HEK293 (cell line): ENCODE data around the gene POGZ.

Source experiments
- CTCF ChIA-PET: fragments of 350-600 bp; formaldehyde crosslinking; extraction: SDS; loops from one replicate; lab custom pipeline; 2021; ENCODE audit warnings: antibody characterized with exemption; lab: Yijun Ruan, JAX
- POLR2A ChIA-PET: fragments of 300-600 bp; formaldehyde crosslinking; extraction: SDS; loops from one replicate; lab custom pipeline; 2020; ENCODE audit warnings: antibody characterized with exemption, inconsistent platforms; lab: Yijun Ruan, JAX
- H3K27ac ChIP-seq: fragments of 200-500 bp; sonication (Bioruptor generic); 2 replicates; pipeline ENCODE4 v1.5.1; 2014; ENCODE audit warnings: low read depth, low read length, control low read depth, inconsistent platforms; ENCODE audit errors: extremely low read depth
- H3K36me3 ChIP-seq, 2 experiments: fragments of 200-500 bp in 1 of 2; sonication (Bioruptor generic) in 1 of 2; 1 replicate in 1 of 2; 2 replicates in 1 of 2; pipeline ENCODE4 v1.5.1; 2014 to 2017; ENCODE audit warnings: inconsistent platforms in 2 of 2, low read length in 2 of 2; ENCODE audit not compliant: control insufficient read depth in 2 of 2, insufficient read depth in 1 of 2
- H3K4me1 ChIP-seq: fragments of 200-500 bp; sonication (Bioruptor generic); 2 replicates; pipeline ENCODE4 v1.5.1; 2014; ENCODE audit warnings: mild to moderate bottlenecking, low read length, inconsistent platforms; ENCODE audit not compliant: control insufficient read depth, insufficient read depth
- H3K4me3 ChIP-seq: 2 replicates; pipeline ENCODE4 v1.5.1; 2011; ENCODE audit warnings: low read depth, mild to moderate bottlenecking, control low read depth, low read length, moderate library complexity
- H3K9me3 ChIP-seq: fragments of 200-500 bp; sonication (Bioruptor generic); 2 replicates; pipeline ENCODE4 v1.5.1; 2014; ENCODE audit warnings: low read depth, low read length, inconsistent platforms; ENCODE audit not compliant: control insufficient read depth, insufficient read depth
- KLF8 ChIP-seq: fragments of 450-650 bp; formaldehyde crosslinking; IDR thresholded peaks from 2 replicates; pipeline ENCODE4 v1.5.1; 2016; ENCODE audit warnings: missing biosample characterization, missing genetic modification characterization
- OSR2 ChIP-seq: fragments of 450-650 bp; formaldehyde crosslinking; IDR thresholded peaks from 2 replicates; pipeline ENCODE4 v1.5.1; 2016; ENCODE audit warnings: missing biosample characterization, missing genetic modification characterization
- PRDM2 ChIP-seq: fragments of 450-650 bp; formaldehyde crosslinking; IDR thresholded peaks from 2 replicates; pipeline ENCODE4 v1.5.1; 2016; ENCODE audit warnings: missing biosample characterization, missing genetic modification characterization, borderline replicate concordance
- PRDM4 ChIP-seq: fragments of 450-650 bp; formaldehyde crosslinking; IDR thresholded peaks from 2 replicates; pipeline ENCODE4 v1.5.1; 2017; ENCODE audit warnings: missing biosample characterization, missing genetic modification characterization
- SP2 ChIP-seq: fragments of 450-650 bp; formaldehyde crosslinking; IDR thresholded peaks from 2 replicates; pipeline ENCODE4 v1.5.1; 2016; ENCODE audit warnings: missing biosample characterization, missing genetic modification characterization
- ZBTB10 ChIP-seq: fragments of 450-650 bp; formaldehyde crosslinking; IDR thresholded peaks from 2 replicates; pipeline ENCODE4 v1.5.1; 2016; ENCODE audit warnings: missing biosample characterization, missing genetic modification characterization
- ZBTB7A ChIP-seq: fragments of 450-650 bp; formaldehyde crosslinking; IDR thresholded peaks from 2 replicates; pipeline ENCODE4 v1.5.1; 2016; ENCODE audit warnings: low read depth, missing biosample characterization, missing genetic modification characterization
- ZIC2 ChIP-seq: fragments of 450-650 bp; formaldehyde crosslinking; IDR thresholded peaks from 2 replicates; pipeline ENCODE4 v1.5.1; 2016; ENCODE audit warnings: missing biosample characterization, missing genetic modification characterization
- ZNF19 ChIP-seq: fragments of 450-650 bp; formaldehyde crosslinking; IDR thresholded peaks from 2 replicates; pipeline ENCODE4; 2016; ENCODE audit warnings: missing biosample characterization, missing genetic modification characterization, low read depth
- ZNF239 ChIP-seq: fragments of 450-650 bp; formaldehyde crosslinking; IDR thresholded peaks from 2 replicates; pipeline ENCODE4 v1.5.1; 2016; ENCODE audit warnings: missing biosample characterization, missing genetic modification characterization
- ZNF37A ChIP-seq: fragments of 450-650 bp; IDR thresholded peaks from 2 replicates; pipeline ENCODE4 v1.5.1; 2018; ENCODE audit warnings: missing biosample characterization, missing genetic modification characterization
- ZNF488 ChIP-seq: fragments of 450-650 bp; formaldehyde crosslinking; IDR thresholded peaks from 2 replicates; pipeline ENCODE4 v1.5.1; 2016; ENCODE audit warnings: missing biosample characterization, missing genetic modification characterization
- ZNF521 ChIP-seq: fragments of 450-650 bp; formaldehyde crosslinking; IDR thresholded peaks from 2 replicates; pipeline ENCODE4 v1.5.1; 2017; ENCODE audit warnings: missing biosample characterization, mild to moderate bottlenecking, missing genetic modification characterization
- ZNF558 ChIP-seq: fragments of 450-650 bp; formaldehyde crosslinking; IDR thresholded peaks from 2 replicates; pipeline ENCODE4 v1.5.1; 2016; ENCODE audit warnings: missing biosample characterization, missing genetic modification characterization
- ZNF571 ChIP-seq: fragments of 450-650 bp; formaldehyde crosslinking; IDR thresholded peaks from 2 replicates; pipeline ENCODE4 v1.5.0; 2017; ENCODE audit warnings: missing biosample characterization, missing genetic modification characterization
- ZNF623 ChIP-seq: fragments of 450-650 bp; formaldehyde crosslinking; IDR thresholded peaks from 2 replicates; pipeline ENCODE4 v1.5.1; 2016; ENCODE audit warnings: missing biosample characterization, missing genetic modification characterization
- ZNF704 ChIP-seq: fragments of 450-650 bp; formaldehyde crosslinking; IDR thresholded peaks from 2 replicates; pipeline ENCODE4 v1.5.1; 2016; ENCODE audit warnings: missing biosample characterization, missing genetic modification characterization
- ZSCAN18 ChIP-seq: fragments of 450-650 bp; formaldehyde crosslinking; IDR thresholded peaks from 2 replicates; pipeline ENCODE4 v1.5.1; 2016; ENCODE audit warnings: missing biosample characterization, missing genetic modification characterization
- ZSCAN23 ChIP-seq: fragments of 450-650 bp; formaldehyde crosslinking; IDR thresholded peaks from 2 replicates; pipeline ENCODE4 v1.5.1; 2016; ENCODE audit warnings: missing biosample characterization, missing genetic modification characterization

The POGZ gene

GRCh38 chr1:151393583-151393982 lies 65.7 kb downstream of the POGZ start:
- no peaks in the 10 kb centered on the region for H3K9me3 ChIP-seq
- no peaks in the 10 kb centered on the region for H3K36me3 ChIP-seq
- POLR2A ChIA-PET = no interaction called here
- no peaks in the 10 kb centered on the region for H3K4me1 ChIP-seq
- CTCF ChIA-PET = interaction anchor here (0.6 kb wide), 1 partner anchor 52 kb away, joined by 3 read pairs; no protein-coding TSS in a partner anchor
- no peak overlapping the region for H3K27ac ChIP-seq
- no peak overlapping the region for H3K4me3 ChIP-seq
- TF ChIP-seq ZSCAN18 (tag by site-specific recombination) (no peak), ZNF558 (peak; percentile 92), ZNF37A (tag by site-specific recombination) (no peak), ZNF704 (tag by site-specific recombination) (no peak), ZNF571 (no peak), ZBTB10 (tag by site-specific recombination) (no peak)

- Histone ChIP-seq H3K36me3 (no peaks in the 10 kb centered on the region), H3K4me3 (no peak overlapping the region), H3K4me1 (no peaks in the 10 kb centered on the region), H3K9me3 (no peaks in the 10 kb centered on the region), H3K27ac (no peak overlapping the region)
- ChIA-PET CTCF (interaction anchor here (1.3 kb wide), 1 partner anchor 50 kb away, joined by 4 read pairs; no protein-coding TSS in a partner anchor), POLR2A (no interaction called here)
- TF ChIP-seq ZNF239 (tag by site-specific recombination) = no peak
- no peak for TF ChIP-seq ZNF704 (tag by site-specific recombination)
- TF ChIP-seq PRDM2 (tag by site-specific recombination) = no peak
- TF ChIP-seq ZSCAN23 = no peak
- no peak for TF ChIP-seq ZBTB7A
- TF ChIP-seq PRDM4 (tag by site-specific recombination) = no peak
- TF ChIP-seq ZNF623 (tag by site-specific recombination) = no peak
- no peak for TF ChIP-seq KLF8
- no peak for TF ChIP-seq ZIC2 (tag by site-specific recombination)
- TF ChIP-seq ZNF19 (tag by site-specific recombination) = no peak
- no peak for TF ChIP-seq ZNF488
- no peak for TF ChIP-seq ZNF521 (tag by site-specific recombination)
- TF ChIP-seq OSR2 (tag by site-specific recombination) = no peak
- TF ChIP-seq SP2 = no peak
Observed at GRCh38 chr1:151391079-151391563, 68.2 kb downstream of the POGZ start.
